ENCODE measurements around the gene BTBD9. TPM values are rescaled to one million over a fixed set of nuclear protein-coding genes. Genes with fewer than 3 reads are reported as not detected.

Gene BTBD9
- polyA plus RNA-seq, 2 of the 4 experiments (the other 2 are of a cell fraction) = 2.3 to 4.6 TPM

DNA sequence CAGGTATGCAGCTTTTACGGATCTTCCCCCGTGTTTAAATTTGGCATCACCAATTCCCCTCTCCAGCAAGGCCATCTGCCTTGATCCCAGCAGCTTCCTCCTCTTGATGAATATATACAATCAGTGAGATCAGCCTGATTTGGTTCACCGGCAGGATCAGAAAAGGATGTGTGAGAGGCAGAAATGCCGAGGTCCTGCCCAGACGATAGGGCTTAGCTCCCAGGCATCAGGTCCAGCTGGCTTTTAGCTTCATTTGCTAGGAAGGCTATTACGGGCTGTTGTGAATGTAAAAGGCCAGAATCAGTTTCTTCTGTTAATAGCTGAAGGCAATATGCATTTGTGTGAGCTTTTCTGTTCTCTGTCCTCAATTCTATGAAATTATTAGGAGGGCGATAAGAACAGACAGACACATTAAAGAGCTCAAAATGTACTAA lies 372.8 kb downstream of the BTBD9 start:
- FAIRE-seq (no peak), ATAC-seq (no peak), DNase-seq (ENCODE audit: low read depth in 1 of 2, low spot score in 1 of 2) (no peak)
- peaks cover 30% of the 10 kb centered on the region for H3K4me1 ChIP-seq
- ChIA-PET CTCF (no interaction called here), POLR2A (interaction anchor here (0.5 kb wide), 1 partner anchor 436 kb away, joined by 3 read pairs; no protein-coding TSS in a partner anchor)
- H3K9me3 ChIP-seq = no peaks in the 10 kb centered on the region
- H3K4me2 ChIP-seq = no peak overlapping the region
- H3K27ac ChIP-seq = no peak overlapping the region
- 85% methylated on average over 7 of the region's 7 CpGs for WGBS (ENCODE audit: missing lambda C conversion rate)
- no peak overlapping the region for H3K4me3 ChIP-seq
- no peak for TF ChIP-seq EHF (CRISPR knock-in tag; IDR thresholded peaks at IDR 0.05)
- TF ChIP-seq RCOR1 (IDR thresholded peaks at IDR 0.05; ENCODE audit: low read depth, low read length) = no peak
- no peak for TF ChIP-seq POLR2AphosphoS2 (conservative IDR thresholded peaks at IDR 0.05; ENCODE audit: low read length)
- no peak for TF ChIP-seq HEYL (CRISPR knock-in tag; IDR thresholded peaks at IDR 0.05)
- TF ChIP-seq EP300 (IDR thresholded peaks at IDR 0.05) = no peak
- no peak for TF ChIP-seq BHLHE40 (IDR thresholded peaks at IDR 0.05; ENCODE audit: low read depth, low read length)
- TF ChIP-seq, protein P1, sequence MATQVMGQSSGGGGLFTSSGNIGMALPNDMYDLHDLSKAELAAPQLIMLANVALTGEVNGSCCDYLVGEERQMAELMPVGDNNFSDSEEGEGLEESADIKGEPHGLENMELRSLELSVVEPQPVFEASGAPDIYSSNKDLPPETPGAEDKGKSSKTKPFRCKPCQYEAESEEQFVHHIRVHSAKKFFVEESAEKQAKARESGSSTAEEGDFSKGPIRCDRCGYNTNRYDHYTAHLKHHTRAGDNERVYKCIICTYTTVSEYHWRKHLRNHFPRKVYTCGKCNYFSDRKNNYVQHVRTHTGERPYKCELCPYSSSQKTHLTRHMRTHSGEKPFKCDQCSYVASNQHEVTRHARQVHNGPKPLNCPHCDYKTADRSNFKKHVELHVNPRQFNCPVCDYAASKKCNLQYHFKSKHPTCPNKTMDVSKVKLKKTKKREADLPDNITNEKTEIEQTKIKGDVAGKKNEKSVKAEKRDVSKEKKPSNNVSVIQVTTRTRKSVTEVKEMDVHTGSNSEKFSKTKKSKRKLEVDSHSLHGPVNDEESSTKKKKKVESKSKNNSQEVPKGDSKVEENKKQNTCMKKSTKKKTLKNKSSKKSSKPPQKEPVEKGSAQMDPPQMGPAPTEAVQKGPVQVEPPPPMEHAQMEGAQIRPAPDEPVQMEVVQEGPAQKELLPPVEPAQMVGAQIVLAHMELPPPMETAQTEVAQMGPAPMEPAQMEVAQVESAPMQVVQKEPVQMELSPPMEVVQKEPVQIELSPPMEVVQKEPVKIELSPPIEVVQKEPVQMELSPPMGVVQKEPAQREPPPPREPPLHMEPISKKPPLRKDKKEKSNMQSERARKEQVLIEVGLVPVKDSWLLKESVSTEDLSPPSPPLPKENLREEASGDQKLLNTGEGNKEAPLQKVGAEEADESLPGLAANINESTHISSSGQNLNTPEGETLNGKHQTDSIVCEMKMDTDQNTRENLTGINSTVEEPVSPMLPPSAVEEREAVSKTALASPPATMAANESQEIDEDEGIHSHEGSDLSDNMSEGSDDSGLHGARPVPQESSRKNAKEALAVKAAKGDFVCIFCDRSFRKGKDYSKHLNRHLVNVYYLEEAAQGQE (IDR thresholded peaks at IDR 0.05) = no peak
- no peak for TF ChIP-seq KDM5A (IDR thresholded peaks at IDR 0.05)
- TF ChIP-seq FOXS1 (CRISPR knock-in tag; IDR thresholded peaks at IDR 0.05) = no peak
- TF ChIP-seq CBX2 (IDR thresholded peaks at IDR 0.05; ENCODE audit: borderline replicate concordance, low read depth) = no peak
- no peak for TF ChIP-seq EHMT2 (IDR thresholded peaks at IDR 0.05; ENCODE audit: low read depth)
- TF ChIP-seq, protein P2, sequence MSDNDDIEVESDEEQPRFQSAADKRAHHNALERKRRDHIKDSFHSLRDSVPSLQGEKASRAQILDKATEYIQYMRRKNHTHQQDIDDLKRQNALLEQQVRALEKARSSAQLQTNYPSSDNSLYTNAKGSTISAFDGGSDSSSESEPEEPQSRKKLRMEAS (IDR thresholded peaks at IDR 0.05) = no peak
- TF ChIP-seq POLR2A (IDR thresholded peaks at IDR 0.05; ENCODE audit: low read length) = no peak
- TF ChIP-seq TP53 (CRISPR knock-in tag; IDR thresholded peaks at IDR 0.05) = no peak
- TF ChIP-seq, protein P3, sequence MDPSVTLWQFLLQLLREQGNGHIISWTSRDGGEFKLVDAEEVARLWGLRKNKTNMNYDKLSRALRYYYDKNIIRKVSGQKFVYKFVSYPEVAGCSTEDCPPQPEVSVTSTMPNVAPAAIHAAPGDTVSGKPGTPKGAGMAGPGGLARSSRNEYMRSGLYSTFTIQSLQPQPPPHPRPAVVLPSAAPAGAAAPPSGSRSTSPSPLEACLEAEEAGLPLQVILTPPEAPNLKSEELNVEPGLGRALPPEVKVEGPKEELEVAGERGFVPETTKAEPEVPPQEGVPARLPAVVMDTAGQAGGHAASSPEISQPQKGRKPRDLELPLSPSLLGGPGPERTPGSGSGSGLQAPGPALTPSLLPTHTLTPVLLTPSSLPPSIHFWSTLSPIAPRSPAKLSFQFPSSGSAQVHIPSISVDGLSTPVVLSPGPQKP (IDR thresholded peaks at IDR 0.05; ENCODE audit: low read depth, low read length) = no peak
- no peak for TF ChIP-seq RAD21 (conservative IDR thresholded peaks at IDR 0.05 in 1 of 2, IDR thresholded peaks at IDR 0.05 in 1 of 2)
- TF ChIP-seq, protein P4, sequence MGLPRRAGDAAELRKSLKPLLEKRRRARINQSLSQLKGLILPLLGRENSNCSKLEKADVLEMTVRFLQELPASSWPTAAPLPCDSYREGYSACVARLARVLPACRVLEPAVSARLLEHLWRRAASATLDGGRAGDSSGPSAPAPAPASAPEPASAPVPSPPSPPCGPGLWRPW (IDR thresholded peaks at IDR 0.05) = no peak
- no peak for TF ChIP-seq TFCP2L1 (CRISPR knock-in tag; IDR thresholded peaks at IDR 0.05)
- TF ChIP-seq ZC3H11A (IDR thresholded peaks at IDR 0.05) = no peak

DNA sequence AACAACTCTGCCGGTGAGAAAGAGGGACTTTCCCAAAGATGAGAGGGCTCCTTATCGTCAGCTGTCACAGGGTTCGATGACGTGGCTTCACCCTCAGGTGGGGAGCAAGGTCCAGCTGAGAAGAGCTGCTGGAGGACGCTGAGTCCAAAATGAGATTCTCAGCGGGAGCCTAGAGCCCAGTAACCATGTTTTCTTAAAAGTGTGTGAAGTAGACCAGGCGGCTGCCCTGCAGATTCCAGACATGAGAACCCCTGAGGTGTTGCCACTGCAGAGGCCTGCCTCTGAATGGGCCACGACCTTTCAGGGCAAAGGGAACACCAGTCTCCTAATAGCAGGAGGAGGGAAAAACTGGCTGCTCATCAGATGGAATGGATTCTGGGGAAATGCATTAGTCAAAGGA lies 375.1 kb downstream of the BTBD9 start:
- H3K4me2 ChIP-seq = peak overlapping the region; percentile 67
- CTCF ChIA-PET = no interaction called here
- no peak overlapping the region for H3K4me3 ChIP-seq
- DNase-seq (ENCODE audit: low read depth in 1 of 2, low spot score in 1 of 2) = peak; percentile 6 to 35
- no peak for FAIRE-seq
- 7% methylated on average over 7 of the region's 8 CpGs for WGBS (ENCODE audit: missing lambda C conversion rate)
- no peaks in the 10 kb centered on the region for H3K9me3 ChIP-seq
- no peak for TF ChIP-seq RAD21 (conservative IDR thresholded peaks at IDR 0.05 in 1 of 2, IDR thresholded peaks at IDR 0.05 in 1 of 2)
- TF ChIP-seq POLR2A (IDR thresholded peaks at IDR 0.05; ENCODE audit: low read length) = no peak
- no peak for TF ChIP-seq HOXB13 (CRISPR knock-in tag; IDR thresholded peaks at IDR 0.05; ENCODE audit: low read depth)
- TF ChIP-seq, protein P3 (IDR thresholded peaks at IDR 0.05; ENCODE audit: low read depth, low read length) = no peak
- no peak for TF ChIP-seq JUNB (IDR thresholded peaks at IDR 0.05)
- TF ChIP-seq, protein P5, sequence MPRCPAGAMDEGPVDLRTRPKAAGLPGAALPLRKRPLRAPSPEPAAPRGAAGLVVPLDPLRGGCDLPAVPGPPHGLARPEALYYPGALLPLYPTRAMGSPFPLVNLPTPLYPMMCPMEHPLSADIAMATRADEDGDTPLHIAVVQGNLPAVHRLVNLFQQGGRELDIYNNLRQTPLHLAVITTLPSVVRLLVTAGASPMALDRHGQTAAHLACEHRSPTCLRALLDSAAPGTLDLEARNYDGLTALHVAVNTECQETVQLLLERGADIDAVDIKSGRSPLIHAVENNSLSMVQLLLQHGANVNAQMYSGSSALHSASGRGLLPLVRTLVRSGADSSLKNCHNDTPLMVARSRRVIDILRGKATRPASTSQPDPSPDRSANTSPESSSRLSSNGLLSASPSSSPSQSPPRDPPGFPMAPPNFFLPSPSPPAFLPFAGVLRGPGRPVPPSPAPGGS (IDR thresholded peaks at IDR 0.05) = no peak
- TF ChIP-seq CEBPB (IDR thresholded peaks at IDR 0.05) = no peak
- no peak for TF ChIP-seq GATA3 (IDR thresholded peaks at IDR 0.05; ENCODE audit: borderline replicate concordance)
- TF ChIP-seq EP300 (IDR thresholded peaks at IDR 0.05) = no peak
- no peak for TF ChIP-seq SREBF2 (IDR thresholded peaks at IDR 0.05)
- TF ChIP-seq HOXA7 (CRISPR knock-in tag; IDR thresholded peaks at IDR 0.05) = no peak
- TF ChIP-seq FOXS1 (CRISPR knock-in tag; IDR thresholded peaks at IDR 0.05) = no peak
- no peak for TF ChIP-seq NFE2L2 (conservative IDR thresholded peaks at IDR 0.05; ENCODE audit: low read length)
- TF ChIP-seq, protein P4 (IDR thresholded peaks at IDR 0.05) = no peak
- no peak for TF ChIP-seq NR3C1 (IDR thresholded peaks at IDR 0.05)
- TF ChIP-seq CHD2 (IDR thresholded peaks at IDR 0.05; ENCODE audit: low read length, partially characterized antibody) = no peak
- no peak for TF ChIP-seq CBX8 (IDR thresholded peaks at IDR 0.05)
- no peak for TF ChIP-seq ZNF302 (CRISPR knock-in tag; IDR thresholded peaks at IDR 0.05)
- no peak for TF ChIP-seq HDAC2 (IDR thresholded peaks at IDR 0.05)
- peaks cover 50% of the 10 kb centered on the region for H3K4me1 ChIP-seq
- peak; percentile 57 to 64 for ATAC-seq
- peak overlapping the region; percentile 17 to 60; a peak in 2 of 6 replicates for H3K27ac ChIP-seq
- POLR2A ChIA-PET = no interaction called here

Data from A549 (cell line).